D341Med (cell line): Measurements from ENCODE around the gene CELA3A.
"Not testable (repeated sequence)": the region's sequence is repeated elsewhere in the genome, so short reads cannot be mapped to it uniquely, and the experiment has no call there.

Experiments
- DNase-seq: peaks from one replicate; pipeline ENCODE4 v3.0.0; 2012; ENCODE audit warnings: low spot score

The CELA3A gene, protein sequence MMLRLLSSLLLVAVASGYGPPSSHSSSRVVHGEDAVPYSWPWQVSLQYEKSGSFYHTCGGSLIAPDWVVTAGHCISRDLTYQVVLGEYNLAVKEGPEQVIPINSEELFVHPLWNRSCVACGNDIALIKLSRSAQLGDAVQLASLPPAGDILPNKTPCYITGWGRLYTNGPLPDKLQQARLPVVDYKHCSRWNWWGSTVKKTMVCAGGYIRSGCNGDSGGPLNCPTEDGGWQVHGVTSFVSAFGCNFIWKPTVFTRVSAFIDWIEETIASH

DNA sequence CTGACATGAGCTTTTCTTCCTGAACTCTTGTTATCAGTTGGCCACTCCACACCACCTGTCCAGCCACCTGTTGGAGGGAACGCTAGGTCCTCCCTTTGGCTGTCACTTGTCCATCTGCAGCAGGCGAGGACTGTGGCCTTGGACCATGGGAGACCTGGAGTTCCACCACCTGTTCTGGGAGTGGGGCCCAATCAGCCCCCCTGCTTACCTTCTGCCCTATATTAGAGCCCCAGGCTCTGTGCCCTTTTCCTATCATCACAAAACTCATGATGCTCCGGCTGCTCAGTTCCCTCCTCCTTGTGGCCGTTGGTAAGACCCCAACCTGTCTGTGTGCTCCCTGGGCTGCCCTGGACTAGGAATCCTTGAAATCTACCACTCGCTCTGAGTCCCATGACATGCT lies at the start of gene CELA3A:
Gene CELA3A, plus strand, starts transcription at position 249 of the 400 bp plus-strand sequence. Its CDS starts 18 bp downstream, at position 267.
- no peak for DNase-seq

DNA sequence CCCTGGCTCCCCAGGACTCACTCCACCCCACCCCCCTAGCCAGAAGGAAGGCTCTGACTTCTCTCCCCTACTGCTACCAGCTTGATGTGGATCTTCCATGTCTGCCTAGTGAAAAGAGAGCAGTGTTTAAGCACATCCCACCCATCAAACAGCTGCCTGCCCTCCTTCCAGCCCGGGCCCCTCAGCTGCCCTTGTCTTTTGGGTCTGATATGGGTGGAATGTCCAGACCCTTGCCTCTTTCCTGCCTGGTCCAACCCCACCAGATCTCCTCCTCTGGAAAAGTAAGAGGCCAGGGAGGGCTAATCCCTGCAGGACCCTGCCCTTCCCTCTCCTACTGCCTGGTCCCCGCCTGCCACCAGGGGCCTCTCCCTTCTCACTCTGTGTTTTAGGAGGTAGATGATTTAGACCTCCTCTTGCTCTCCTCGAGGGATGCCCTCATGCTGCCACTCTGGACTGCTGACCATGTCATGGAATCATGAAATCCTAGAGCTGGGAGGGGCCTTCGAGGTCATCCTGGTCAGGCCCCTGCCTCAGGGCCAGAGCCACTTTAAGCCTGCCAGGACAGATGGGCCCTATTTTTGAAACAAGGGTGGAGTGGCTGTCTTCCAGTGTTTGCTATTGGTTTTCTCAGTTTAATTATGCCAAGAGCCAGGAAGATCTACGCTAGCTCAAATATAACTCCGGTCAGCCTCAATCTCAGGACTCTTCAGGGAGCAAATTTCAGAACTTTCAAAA lies 48.5 kb upstream of the CELA3A start:
- no peak for DNase-seq

DNA sequence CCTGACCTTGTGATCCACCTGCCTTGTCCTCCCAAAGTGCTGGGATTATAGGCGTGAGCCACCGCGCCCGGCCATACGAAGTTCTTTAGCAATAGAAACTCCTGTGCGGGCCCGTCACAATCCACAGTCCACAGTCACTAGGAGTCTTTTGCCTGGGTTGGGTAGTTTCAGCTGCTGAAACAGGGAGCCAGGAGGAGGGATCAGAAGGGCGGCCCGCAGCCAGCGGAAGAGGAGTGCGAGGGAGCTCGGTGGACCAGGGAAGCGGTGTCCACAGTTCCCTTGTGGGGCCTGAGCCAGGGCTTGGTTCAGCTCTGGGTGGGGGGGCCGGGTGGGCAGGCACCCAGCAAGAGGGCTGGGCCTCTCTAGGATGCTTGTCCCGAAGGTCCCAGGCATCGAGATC lies 46.4 kb upstream of the CELA3A start:
- DNase-seq, result no peak

DNA sequence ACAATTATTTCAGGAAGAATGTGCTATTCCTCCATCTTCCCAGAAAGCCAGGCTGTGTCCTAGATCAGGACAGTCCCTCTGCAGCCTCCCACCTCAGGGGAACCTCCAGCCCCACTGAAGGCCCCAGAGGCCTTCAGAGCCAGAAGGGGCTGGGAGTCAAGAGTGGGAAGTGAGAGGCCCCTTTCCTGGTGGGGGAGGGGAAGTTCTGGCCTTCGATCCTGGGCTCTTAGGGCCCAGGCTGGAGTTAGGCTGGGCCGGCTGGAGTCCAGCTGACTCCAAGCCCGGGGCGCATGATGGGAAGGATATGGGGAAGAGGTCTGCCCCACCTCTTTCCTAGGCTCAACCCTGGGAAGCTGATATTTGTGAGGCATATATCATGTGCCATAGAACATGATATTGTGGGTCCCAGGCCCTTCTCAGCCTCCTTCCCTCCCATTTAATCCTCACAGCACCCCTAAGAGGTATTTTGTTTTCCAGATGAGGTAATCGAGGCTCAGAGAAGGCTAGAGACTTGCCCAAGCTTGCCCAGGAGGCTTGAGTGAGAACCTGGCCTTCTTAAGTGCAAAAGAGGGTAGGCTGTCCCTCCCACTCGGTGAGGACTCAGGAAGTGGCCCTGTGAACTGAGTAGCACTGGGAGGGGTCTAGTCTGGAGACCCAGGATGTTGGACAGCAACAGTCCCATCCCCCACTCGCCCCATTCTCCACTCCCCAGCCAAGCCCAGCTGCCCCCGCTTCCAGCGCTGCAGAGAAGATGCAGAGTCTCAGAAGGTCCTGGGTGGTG lies 45.8 kb upstream of the CELA3A start:
- DNase-seq, result no peak

DNA sequence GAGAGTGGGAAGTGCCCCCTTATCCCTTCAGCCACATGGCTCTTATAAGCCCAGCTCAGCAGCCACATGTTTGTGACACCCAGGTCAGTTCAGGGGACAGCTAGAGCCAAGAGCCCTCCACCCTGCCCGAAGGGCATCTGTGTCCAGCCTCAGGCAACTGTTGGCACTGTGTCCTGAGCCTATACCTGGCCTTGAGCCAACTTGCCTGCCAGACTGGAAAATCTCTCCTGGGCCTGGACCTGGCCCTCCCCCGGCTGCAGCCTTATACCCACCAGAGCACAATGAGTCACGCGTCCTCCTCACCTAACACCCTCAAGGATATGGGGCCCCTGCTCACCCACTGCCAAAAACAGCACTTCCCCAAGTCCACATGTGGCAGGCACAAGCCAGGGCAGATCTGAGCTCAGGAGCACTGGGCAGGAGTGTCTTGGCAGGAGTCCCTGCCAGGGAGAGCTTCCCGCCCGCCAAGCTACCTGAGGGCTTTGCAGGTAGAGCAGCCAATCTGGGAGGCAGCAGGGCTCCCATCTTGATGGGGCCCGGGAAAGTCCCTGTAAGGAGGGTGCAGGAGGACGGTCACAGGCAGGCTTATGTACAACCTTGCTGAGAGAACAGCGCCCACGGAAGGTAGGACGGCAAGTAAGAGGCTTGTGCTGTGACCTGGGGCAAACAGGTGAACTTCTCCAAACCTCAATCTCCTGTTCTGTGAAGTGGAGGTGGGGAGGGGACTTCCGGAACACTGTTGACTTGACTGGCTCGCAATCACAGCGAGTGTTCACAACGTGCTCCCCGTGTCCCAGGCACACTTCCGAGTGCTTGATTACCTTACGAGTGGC lies 44.5 kb upstream of the CELA3A start:
- no peak for DNase-seq

DNA sequence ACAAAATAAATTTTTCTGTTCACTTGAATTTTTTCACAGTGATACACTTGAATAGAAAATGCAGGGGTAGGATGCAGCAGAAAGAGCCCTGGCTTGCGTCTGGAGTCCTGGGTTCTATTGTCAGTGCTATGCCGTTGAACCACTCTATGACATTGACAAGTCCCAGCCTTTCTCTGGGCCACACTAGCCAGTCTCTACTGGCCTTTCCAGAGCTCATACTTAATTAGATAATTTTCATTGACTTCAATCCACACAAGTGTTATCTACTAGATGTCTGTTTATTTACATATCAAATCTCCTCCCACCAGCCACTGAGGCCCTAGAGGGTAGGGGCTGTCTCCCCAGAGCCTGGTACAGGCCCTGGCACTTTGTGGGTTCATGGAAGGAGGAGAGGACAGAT lies 40.1 kb upstream of the CELA3A start:
- DNase-seq, result no peak

DNA sequence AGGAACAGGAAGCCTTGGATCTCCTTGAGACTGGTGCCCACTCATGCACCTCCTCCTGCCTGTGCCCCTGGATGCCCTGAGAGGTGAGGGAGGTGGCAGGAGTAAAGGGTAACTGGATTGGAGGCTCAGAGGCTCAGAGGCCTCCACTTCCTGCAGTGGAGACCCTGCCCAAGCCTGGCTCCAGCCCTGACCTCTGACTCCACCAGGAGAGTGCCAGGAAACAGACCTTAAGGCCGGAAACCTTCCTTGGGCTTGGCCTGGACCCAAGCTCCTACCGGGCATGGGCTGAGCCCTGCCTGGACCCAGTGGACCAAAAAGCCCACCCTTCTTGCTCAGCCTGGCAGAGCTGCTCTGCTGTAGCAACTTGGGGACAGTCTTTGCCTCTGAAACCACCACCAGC lies 39.7 kb upstream of the CELA3A start:
- no peak for DNase-seq

DNA sequence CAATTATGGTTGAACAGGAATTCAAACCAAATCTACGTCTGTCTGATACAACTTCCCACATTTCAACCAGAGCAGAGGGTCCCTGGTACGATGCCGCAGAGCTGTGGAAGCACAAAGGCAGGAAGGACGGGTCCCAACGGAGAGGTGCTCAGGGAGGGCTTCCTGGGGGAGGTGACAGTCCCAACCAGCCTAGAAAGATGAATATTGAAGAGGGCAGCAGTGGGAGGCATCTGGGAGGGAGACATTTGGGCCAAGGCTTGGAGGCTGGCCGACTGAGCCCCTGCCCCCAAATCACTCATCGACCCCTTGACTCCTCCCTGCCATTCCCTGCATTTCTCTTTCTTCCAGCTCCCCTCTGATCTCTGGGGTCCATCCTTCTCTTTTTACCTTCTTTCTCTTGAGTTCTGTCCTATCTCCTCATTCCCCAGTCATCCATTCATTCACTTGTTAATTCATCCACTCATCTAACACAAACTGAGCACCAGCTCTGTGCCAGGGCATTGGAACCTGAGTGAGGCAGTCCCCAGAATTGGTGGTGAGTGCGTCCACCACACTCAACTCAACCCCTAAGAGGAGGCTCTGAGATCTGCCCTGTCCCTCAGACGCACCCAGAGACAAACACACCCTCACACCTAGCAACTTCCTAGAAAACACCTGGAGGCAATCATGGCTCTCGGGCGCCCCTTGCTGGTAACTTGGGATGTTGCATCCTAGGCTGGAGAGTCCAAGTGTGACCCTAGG lies 37.8 kb upstream of the CELA3A start:
- peak; percentile 80 for DNase-seq

DNA sequence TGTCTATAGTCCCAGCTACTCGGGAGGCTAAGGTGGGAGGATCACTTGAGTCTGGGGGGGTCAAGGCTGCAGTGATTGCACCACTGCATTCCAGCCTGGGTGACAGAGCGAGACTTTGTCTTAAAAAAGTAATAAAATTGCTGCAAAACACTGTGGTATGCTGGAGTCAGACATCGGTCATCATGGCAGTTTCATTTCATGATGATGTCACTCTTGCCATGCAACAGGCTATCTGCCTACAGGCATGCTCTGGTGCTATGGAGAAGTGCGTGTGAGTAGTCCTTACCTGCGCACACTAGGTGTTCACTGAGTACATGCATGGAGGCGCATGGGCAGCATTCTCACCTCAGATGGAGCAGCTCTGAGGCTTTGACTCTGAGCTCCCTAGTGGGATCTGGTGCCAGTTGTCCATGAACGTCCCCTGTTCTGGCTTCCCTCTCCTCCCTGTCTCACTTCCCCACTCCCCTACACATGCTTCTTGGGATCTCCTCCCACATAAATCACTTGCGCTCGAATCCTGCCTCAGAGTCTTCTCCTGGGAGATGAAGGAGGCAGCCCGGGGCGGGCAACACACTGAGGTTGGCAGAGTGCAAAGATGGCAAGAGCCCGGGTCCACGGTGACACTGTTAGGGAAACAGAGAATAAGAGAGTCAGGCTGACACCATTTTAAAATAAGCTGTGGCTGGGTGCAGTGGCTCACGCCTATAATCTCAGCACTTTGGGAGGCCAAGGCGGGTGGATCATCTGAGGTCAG lies 35.0 kb upstream of the CELA3A start:
- no peak for DNase-seq

DNA sequence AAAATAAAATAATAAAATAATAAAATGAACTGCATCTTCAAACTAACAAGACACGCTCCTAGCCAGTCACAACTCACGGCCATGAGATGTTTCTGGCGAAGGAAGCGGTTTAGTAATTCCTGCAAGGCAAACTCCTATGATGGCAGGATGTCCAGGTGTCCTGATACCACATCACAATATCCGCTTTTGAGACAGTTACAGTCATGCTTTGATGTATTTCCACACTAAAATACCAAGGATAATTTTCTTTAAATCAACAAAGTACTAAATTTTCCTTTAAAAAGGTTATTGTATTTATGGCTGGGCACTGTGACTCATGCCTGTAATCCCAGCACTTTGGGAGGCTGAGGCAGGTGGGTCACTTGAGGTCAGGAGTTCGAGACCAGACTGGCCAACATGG lies 34.2 kb upstream of the CELA3A start:
- not testable (repeated sequence) for DNase-seq

DNA sequence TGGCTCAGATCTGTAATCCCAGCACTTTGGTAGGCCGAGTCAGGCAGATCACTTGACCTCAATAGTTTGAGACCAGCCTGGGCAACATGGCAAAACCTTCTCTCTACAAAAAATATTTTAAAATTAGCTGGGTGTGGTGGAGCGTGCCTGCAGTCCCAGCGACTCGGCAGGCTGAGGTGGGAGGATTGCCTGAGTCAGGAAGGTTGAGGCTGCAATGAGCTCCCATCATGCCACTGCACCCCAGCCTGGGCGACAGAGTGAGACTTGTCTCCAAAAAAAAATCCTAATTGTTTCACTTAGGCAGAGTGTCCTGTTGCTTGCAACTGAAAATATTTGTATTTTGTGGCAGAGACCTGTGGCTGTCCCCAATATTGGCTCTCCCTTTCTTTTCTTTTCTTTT lies 32.4 kb upstream of the CELA3A start:
- not testable (repeated sequence) for DNase-seq

DNA sequence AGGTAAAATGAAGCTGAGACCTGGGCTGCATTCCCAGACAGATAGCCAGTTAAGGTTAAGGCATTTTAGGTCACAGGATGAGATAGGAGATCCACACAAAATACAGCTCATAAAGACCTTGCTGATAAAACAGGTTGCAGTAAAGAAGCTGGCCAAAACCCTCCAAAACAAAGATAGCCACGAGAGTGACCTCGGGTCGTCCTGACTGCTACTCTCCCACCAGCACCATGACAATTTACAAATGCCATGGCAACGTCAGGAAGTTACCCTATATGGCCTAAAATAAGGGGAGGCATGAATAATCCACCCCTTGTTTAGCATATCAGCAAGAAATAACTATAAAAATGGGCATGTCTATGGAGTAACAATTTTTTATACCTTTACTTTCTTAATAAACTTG lies 30.9 kb upstream of the CELA3A start:
- not testable (repeated sequence) for DNase-seq

DNA sequence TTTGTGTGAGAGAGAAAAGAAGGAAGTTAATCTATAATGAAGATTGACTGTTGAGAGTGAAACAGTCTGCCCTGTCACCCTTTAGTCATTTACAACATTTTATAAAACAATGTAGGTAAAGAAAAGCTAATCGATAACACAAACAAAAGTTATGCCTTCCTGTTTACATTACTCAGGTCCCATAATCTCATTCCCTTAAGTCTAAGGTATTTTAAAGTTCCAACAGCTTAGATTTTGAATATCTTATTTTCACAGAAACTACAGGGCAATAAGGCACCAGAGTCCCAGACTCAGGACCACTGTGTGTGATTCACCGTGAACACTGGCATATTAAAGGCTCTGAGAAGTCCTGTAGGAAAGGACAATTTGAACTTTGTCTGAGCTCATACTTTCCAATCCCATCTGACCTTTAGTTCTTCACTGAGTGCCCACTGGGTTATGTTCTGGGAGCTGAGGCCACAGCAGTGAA lies 28.4 kb upstream of the CELA3A start:
- not testable (repeated sequence) for DNase-seq

DNA sequence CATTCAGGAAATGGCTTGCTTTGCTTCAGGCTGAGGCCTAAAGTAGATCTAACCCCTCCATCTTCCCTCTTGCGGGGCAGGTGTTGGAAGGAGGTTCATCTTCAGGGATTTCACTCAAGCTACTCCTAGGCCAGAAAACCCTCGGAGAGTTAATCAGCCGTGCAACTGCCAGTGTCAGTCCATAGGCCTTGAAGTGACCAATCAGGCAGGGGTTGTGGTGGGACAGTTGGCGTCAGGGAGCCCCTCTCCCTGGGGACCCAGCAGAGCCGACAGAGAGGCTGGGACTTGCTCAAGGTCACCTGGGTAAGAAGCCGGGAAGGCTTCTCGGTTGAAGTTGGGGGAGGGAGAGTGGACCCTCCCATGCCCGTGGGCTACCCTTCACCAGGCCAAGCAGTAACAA lies 27.5 kb upstream of the CELA3A start:
- DNase-seq, result not testable (repeated sequence)

DNA sequence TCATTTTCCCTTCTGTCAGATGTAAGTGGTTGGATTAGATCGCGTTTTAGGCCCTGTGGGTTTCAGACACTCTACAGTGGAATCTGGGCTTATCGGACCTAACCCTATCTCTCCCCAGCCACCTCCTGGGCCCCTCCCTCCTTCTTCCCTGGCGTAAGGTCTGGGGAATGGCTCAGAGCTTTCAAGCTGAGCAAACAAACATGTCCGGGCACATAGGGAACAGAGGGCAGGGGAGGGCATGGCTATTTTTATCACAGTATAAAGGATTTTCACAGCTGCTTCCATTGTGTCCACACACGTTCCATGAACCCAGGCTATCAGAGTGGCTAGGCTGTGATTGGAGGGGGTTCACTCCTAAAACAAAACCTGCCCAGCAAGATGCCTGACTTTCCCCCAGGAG lies 26.8 kb upstream of the CELA3A start:
- DNase-seq, result not testable (repeated sequence)

DNA sequence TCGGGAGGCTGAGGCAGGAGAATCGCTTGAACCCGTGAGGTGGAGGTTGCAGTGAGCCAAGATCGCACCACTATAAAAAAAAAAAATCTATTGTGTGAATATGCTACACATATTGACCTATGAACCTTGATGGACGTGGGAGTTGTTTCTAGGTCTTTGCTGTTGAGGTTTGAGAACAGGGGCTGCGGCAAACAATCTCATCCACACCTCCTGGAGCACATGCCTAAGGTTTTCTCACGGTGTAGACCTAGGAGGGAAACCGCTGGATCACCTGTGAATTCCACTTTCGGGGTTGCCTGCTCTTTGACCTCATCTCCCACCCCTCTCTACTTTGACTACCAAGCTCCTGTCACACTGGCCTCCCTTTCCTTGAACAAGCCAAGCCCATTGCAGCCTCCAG lies 26.2 kb upstream of the CELA3A start:
- not testable (repeated sequence) for DNase-seq

DNA sequence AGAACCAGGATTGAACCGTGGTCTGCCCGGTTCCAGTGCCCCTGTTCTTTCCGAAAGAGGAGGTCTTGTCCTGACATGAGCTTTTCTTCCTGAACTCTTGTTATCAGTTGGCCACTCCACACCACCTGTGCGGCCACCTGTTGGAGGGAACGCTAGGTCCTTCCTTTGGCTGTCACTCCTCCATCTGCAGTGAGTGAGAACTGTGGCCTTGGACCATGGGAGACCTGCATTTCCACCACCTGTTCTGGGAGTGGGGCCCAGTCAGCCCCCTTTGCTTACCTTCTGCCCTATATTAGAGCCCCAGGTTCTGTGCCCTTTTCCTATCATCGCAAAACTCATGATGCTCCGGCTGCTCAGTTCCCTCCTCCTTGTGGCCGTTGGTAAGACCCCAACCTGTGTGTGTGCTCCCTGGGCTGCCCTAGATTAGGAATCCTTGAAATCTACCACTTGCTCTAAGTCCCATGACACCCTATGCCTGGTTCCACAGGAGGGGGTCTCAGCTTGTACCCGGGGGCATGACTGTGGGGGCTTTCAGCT lies 24.7 kb upstream of the CELA3A start, which contains the start of gene CELA3B:
Gene CELA3B, plus strand, starts transcription at position 320 of the 537 bp plus-strand sequence. Its CDS starts 18 bp downstream, at position 338.
- not testable (repeated sequence) for DNase-seq

DNA sequence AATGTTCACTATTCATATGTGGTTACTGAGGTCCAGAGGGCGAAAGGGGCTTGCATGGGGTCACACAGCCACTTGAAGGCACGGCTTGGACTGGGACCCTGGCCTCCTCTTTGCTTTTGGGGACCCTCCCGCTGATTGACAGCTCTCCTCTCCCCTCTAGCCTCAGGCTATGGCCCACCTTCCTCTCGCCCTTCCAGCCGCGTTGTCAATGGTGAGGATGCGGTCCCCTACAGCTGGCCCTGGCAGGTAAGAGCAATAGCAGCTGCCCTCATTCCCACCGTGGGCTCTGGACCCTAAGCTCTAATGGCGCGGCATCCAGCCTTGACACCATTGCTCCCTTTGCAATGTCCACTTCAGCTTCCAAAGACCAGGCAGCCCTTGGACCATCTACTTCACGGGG lies 23.2 kb upstream of the CELA3A start:
- not testable (repeated sequence) for DNase-seq

DNA sequence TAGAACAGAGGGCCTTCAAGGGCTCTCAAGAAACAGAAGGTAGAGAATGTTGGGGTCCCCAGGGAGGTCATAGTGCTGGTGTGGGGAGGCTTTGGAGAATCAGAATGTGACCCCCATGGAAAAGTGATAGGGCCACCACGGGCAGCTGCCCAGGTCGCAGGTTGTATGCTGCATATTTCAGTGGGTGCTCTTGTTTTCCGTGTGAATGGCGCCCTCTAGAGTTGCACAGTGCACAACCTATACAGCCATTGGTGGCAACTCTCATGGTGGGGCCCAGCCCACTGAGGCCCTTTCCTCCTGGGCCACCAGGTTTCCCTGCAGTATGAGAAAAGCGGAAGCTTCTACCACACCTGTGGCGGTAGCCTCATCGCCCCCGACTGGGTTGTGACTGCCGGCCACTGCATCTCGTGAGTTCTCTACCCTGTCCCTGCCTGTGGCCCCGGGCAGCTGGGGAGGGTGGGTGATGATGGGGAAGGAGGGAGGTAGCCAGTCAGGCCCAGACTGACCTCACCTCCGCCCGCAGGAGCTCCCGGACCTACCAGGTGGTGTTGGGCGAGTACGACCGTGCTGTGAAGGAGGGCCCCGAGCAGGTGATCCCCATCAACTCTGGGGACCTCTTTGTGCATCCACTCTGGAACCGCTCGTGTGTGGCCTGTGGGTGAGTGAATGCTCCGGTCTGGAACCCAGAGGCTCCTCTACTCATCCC lies 20.8 kb upstream of the CELA3A start:
- DNase-seq, result not testable (repeated sequence)
